CD4-positive, alpha-beta T cell (primary cell): ENCODE results near the gene PTPRM. TPM values are rescaled to one million over a fixed set of nuclear protein-coding genes. Genes with fewer than 3 reads are reported as not detected.

ENCODE experiments used
- ATAC-seq: fragments of 200-7000 bp; cut with Tn5 transposase; one replicate; pipeline ENCODE4 v1.10.0; 2022; ENCODE audit warnings: mild to moderate bottlenecking; ENCODE audit not compliant: poor library complexity
- CTCF ChIA-PET: fragments of 350-600 bp; sonication (Branson Sonifier 250); formaldehyde crosslinking; loops from one replicate; lab custom pipeline; 2021; ENCODE audit warnings: antibody characterized with exemption, inconsistent platforms; lab: Charles Lee
- POLR2A ChIA-PET: fragments of 350-600 bp; sonication (Branson Sonifier 250); formaldehyde crosslinking; loops from one replicate; lab custom pipeline; 2021; ENCODE audit warnings: antibody characterized with exemption, inconsistent platforms; lab: Charles Lee
- DNase-seq, 14 experiments: peaks; one replicate each; pipeline ENCODE4 v3.0.0-alpha.2; 2013 to 2020; ENCODE audit warnings: mixed read lengths in 2 of 14
- H3K27ac ChIP-seq, 2 donors: one replicate each; pipeline versions ENCODE4 v1.5.1 to v1.7.0; 2013; ENCODE audit warnings: low read length in 2 of 2, low read depth in 1 of 2, mild to moderate bottlenecking in 1 of 2
- H3K27me3 ChIP-seq, 2 experiments: 1 replicate in 1 of 2; 2 replicates in 1 of 2; pipeline versions ENCODE4 v1.6.1 to v1.7.0; 2013; ENCODE audit warnings: low read length in 2 of 2, control low read depth in 1 of 2, mild to moderate bottlenecking in 1 of 2, moderate library complexity in 1 of 2; ENCODE audit not compliant: insufficient read depth in 2 of 2, control insufficient read depth in 1 of 2
- H3K36me3 ChIP-seq: one replicate; pipeline ENCODE4 v1.6.1; 2013; ENCODE audit warnings: low read length, control low read depth; ENCODE audit not compliant: insufficient read depth
- H3K4me1 ChIP-seq: one replicate; pipeline ENCODE4 v1.6.1; 2013; ENCODE audit warnings: low read length, control low read depth; ENCODE audit not compliant: insufficient read depth
- H3K4me3 ChIP-seq: one replicate; pipeline ENCODE4 v1.5.1; 2013; ENCODE audit warnings: mild to moderate bottlenecking, low read length, moderate library complexity
- H3K9me3 ChIP-seq, 2 experiments: 1 replicate in 1 of 2; 2 replicates in 1 of 2; pipeline versions ENCODE4 v1.6.1 to v1.7.0; 2013; ENCODE audit warnings: low read length in 2 of 2, mild to moderate bottlenecking in 2 of 2, control low read depth in 1 of 2, moderate library complexity in 1 of 2; ENCODE audit not compliant: control insufficient read depth in 1 of 2, insufficient read depth in 1 of 2
- H3K27ac Mint-ChIP-seq: one replicate; pipeline ENCODE4 v1.8.0; 2020; ENCODE audit warnings: mixed read lengths
- H3K27me3 Mint-ChIP-seq: one replicate; pipeline ENCODE4 v1.8.0; 2021; ENCODE audit warnings: mixed read lengths
- H3K36me3 Mint-ChIP-seq: one replicate; pipeline ENCODE4 v1.8.0; 2021; ENCODE audit warnings: low read depth, mixed read lengths
- H3K4me1 Mint-ChIP-seq: one replicate; pipeline ENCODE4 v1.8.0; 2021; ENCODE audit warnings: low read depth, mixed read lengths
- H3K4me3 Mint-ChIP-seq: one replicate; pipeline ENCODE4 v1.8.0; 2020; ENCODE audit warnings: mild to moderate bottlenecking, mixed read lengths
- H3K9me3 Mint-ChIP-seq: one replicate; pipeline ENCODE4 v1.8.0; 2020; ENCODE audit warnings: mixed read lengths
- intact Hi-C, 2 experiments: fragments of 100-400 bp; cut with DNase I in 1 of 2; cut with micrococcal nuclease in 1 of 2; formaldehyde crosslinking; loops; one replicate each; pipeline versions ENCODE4 v1.15.1 to v1.9.0; 2023 to 2025; cut with DNase I, micrococcal nuclease
- total RNA-seq, 174 experiments: library from RNA in 2 of 174; stranded (reverse) in 2 of 174; gene quantifications; one replicate each; pipeline ENCODE4 v1.2.3 and lab custom pipeline; 2021 to 2026
- TF ChIP-seq, protein P1 (sequence below): fragments of 200-600 bp; IDR thresholded peaks from one replicate; pipeline ENCODE4 v1.8.0; 2022; ENCODE audit warnings: antibody characterized with exemption, mild to moderate bottlenecking

The PTPRM gene
- total RNA-seq, 2 experiments from 2014 or later: 21.7 to 21.9 TPM

DNA sequence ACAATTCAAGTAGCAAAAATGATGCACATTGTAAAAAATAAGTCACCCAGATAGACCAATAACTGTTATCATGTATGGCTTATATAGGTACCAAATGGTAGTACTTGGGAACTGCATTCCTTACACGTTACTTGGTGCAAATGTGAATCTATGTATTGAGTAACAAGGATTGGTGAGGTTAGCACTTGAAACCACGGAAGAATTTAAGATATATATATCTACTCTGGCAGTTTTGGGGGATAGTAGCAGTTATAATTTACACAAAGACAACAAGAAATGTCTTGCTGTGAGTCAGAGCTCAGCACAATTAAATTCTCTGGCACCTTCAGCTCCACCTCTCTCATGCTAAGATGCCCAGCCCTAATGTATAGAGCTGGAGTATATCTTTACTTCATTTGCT, 682.7 kb downstream of the PTPRM start:
- peaks cover 9% of the 10 kb centered on the region for H3K36me3 Mint-ChIP-seq
- POLR2A ChIA-PET: no interaction called here

DNA sequence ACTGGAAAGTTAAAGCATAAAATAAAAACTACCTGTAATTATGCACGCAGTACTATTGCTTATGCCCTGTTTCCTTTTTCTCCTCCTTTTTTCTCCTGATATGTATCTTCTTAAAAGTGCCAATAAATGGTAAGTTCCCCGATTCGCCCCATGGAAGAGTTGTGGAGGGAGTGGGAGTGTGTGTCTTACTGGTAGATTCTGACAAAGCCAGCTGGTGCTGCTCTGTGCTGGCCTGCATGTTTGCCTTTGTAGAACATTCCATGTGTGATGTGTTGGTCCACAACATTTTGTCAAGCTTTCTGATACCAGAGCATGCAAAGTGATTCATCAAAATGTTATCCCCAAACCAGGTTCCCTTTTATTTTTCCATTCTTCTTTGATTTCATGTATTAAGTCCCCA, 685.3 kb downstream of the PTPRM start:
- intact Hi-C loops: no loop called here
- CTCF ChIA-PET: no interaction called here

More for the DNA sequence above, 682.7 kb downstream of the PTPRM start:
- DNase-seq (no peak), ATAC-seq (no peak)
- Mint-ChIP-seq H3K27ac (no peak overlapping the region), H3K27me3 (no peaks in the 10 kb centered on the region), H3K4me3 (no peak overlapping the region), H3K9me3 (no peaks in the 10 kb centered on the region), H3K4me1 (no peaks in the 10 kb centered on the region)
- no peak overlapping the region for H3K4me3 ChIP-seq
- intact Hi-C loops: no loop called here
- no peaks in the 10 kb centered on the region for H3K9me3 ChIP-seq
- no peaks in the 10 kb centered on the region for H3K4me1 ChIP-seq
- CTCF ChIA-PET: no interaction called here
- no peak overlapping the region for H3K27ac ChIP-seq
- H3K27me3 ChIP-seq: no peaks in the 10 kb centered on the region
- TF ChIP-seq, protein P1, sequence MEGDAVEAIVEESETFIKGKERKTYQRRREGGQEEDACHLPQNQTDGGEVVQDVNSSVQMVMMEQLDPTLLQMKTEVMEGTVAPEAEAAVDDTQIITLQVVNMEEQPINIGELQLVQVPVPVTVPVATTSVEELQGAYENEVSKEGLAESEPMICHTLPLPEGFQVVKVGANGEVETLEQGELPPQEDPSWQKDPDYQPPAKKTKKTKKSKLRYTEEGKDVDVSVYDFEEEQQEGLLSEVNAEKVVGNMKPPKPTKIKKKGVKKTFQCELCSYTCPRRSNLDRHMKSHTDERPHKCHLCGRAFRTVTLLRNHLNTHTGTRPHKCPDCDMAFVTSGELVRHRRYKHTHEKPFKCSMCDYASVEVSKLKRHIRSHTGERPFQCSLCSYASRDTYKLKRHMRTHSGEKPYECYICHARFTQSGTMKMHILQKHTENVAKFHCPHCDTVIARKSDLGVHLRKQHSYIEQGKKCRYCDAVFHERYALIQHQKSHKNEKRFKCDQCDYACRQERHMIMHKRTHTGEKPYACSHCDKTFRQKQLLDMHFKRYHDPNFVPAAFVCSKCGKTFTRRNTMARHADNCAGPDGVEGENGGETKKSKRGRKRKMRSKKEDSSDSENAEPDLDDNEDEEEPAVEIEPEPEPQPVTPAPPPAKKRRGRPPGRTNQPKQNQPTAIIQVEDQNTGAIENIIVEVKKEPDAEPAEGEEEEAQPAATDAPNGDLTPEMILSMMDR: no peak
- H3K36me3 ChIP-seq: no peaks in the 10 kb centered on the region

DNA sequence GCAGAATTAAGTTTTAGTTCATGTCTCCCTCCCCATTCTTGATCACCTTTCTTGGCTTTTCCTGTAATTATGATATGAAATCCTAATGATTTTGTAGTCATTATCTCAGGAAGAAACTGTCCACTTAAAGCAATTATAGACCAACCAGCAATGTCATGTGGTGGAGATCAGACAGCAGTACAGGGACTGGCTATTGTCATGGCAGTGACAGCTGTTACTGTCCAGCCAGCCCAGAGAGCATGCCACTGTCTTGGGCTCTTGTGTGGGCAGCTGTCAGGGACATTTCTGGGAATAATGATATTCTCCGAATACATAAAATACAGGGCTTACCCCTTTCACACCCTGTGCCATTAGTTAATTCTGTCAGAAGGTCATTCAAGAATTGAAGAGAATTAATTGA, 686.8 kb downstream of the PTPRM start:
- ChIA-PET CTCF (no interaction called here), POLR2A (no interaction called here)
- H3K27ac Mint-ChIP-seq: no peak overlapping the region

More for the DNA sequence above, 685.3 kb downstream of the PTPRM start:
- Histone ChIP-seq H3K9me3 (no peaks in the 10 kb centered on the region), H3K27ac (no peak overlapping the region), H3K4me1 (no peaks in the 10 kb centered on the region), H3K36me3 (no peaks in the 10 kb centered on the region), H3K4me3 (no peak overlapping the region), H3K27me3 (no peaks in the 10 kb centered on the region)
- no peak for DNase-seq
- Mint-ChIP-seq H3K4me1 (no peaks in the 10 kb centered on the region), H3K27ac (no peak overlapping the region), H3K36me3 (peaks cover 9% of the 10 kb centered on the region), H3K9me3 (no peaks in the 10 kb centered on the region), H3K27me3 (no peaks in the 10 kb centered on the region), H3K4me3 (no peak overlapping the region)
- no peak for ATAC-seq
- TF ChIP-seq, protein P1: no peak
- POLR2A ChIA-PET: no interaction called here

More for the DNA sequence above, 686.8 kb downstream of the PTPRM start:
- Histone ChIP-seq H3K4me1 (no peaks in the 10 kb centered on the region), H3K27me3 (no peaks in the 10 kb centered on the region), H3K9me3 (no peaks in the 10 kb centered on the region), H3K36me3 (no peaks in the 10 kb centered on the region), H3K27ac (no peak overlapping the region), H3K4me3 (no peak overlapping the region)
- DNase-seq: no peak
- Mint-ChIP-seq H3K36me3 (peaks cover 9% of the 10 kb centered on the region), H3K4me3 (no peak overlapping the region), H3K9me3 (no peaks in the 10 kb centered on the region), H3K4me1 (no peaks in the 10 kb centered on the region), H3K27me3 (no peaks in the 10 kb centered on the region)
- TF ChIP-seq, protein P1: no peak
- no peak for ATAC-seq
- intact Hi-C loops: no loop called here
